Upper lobe of left lung (tissue), 4 donors: ENCODE results near the gene SOX10.

Experiments used
- CTCF ChIP-seq, 6 experiments: fragments of 450-650 bp in 4 of 6; fragments of 200-600 bp in 2 of 6; sonication (generic) in 2 of 6; IDR thresholded peaks; one replicate each; pipeline ENCODE4 v1.5.1; 2016 to 2019; ENCODE audit warnings: antibody characterized with exemption in 6 of 6
- EP300 ChIP-seq, 4 donors: sonication (generic); formaldehyde crosslinking; IDR thresholded peaks; one replicate each; pipeline ENCODE4 v1.5.1; 2017; ENCODE audit warnings: antibody characterized with exemption in 4 of 4, control low read depth in 2 of 4
- POLR2A ChIP-seq, 4 donors: fragments of 450-650 bp; IDR thresholded peaks; one replicate each; pipeline ENCODE4 v1.5.1; 2016 to 2017; ENCODE audit warnings: antibody characterized with exemption in 4 of 4, mild to moderate bottlenecking in 2 of 4
- POLR2AphosphoS5 ChIP-seq, 2 donors: sonication (generic); formaldehyde crosslinking; IDR thresholded peaks; one replicate each; pipeline ENCODE4 v1.5.1; 2017; ENCODE audit warnings: antibody characterized with exemption in 2 of 2

GRCh38 chr22:37970864-37971263, 13.5 kb downstream of the SOX10 start:
- TF ChIP-seq CTCF (IDR thresholded peaks at IDR 0.05) (no peak), POLR2A (IDR thresholded peaks at IDR 0.05) (no peak), POLR2AphosphoS5 (IDR thresholded peaks at IDR 0.05) (no peak), EP300 (IDR thresholded peaks at IDR 0.05) (no peak)
